Liver (tissue), 3 donors: ENCODE results near the gene EML5.

Experiments
- EGR1 ChIP-seq, 2 donors: IDR thresholded peaks; 2 replicates each; pipeline ENCODE4 v1.6.1; 2016 to 2018; ENCODE audit warnings: antibody characterized with exemption in 2 of 2, low read depth in 2 of 2
- FOXA1 ChIP-seq: IDR thresholded peaks from 2 replicates; pipeline ENCODE4 v1.6.1; 2016; ENCODE audit warnings: antibody characterized with exemption
- GABPA ChIP-seq, 2 donors: IDR thresholded peaks in 1 of 2; conservative IDR thresholded peaks in 1 of 2; 2 replicates each; pipeline ENCODE4 v1.6.1; 2016; ENCODE audit warnings: antibody characterized with exemption in 2 of 2, mild to moderate bottlenecking in 1 of 2, moderate library complexity in 1 of 2
- RAD21 ChIP-seq, 2 donors: IDR thresholded peaks; 2 replicates each; pipeline ENCODE4 v1.6.1; 2016; ENCODE audit warnings: antibody characterized with exemption in 2 of 2, mild to moderate bottlenecking in 2 of 2
- SP1 ChIP-seq: IDR thresholded peaks from 2 replicates; pipeline ENCODE4 v1.6.1; 2018; ENCODE audit warnings: antibody characterized with exemption, mild to moderate bottlenecking
- TAF1 ChIP-seq: conservative IDR thresholded peaks from 2 replicates; pipeline ENCODE4 v1.6.1; 2016; ENCODE audit warnings: antibody characterized with exemption, mild to moderate bottlenecking
- YY1 ChIP-seq: IDR thresholded peaks from 2 replicates; pipeline ENCODE4 v1.6.1; 2016; ENCODE audit warnings: antibody characterized with exemption, mild to moderate bottlenecking
- TF ChIP-seq, protein P1 (sequence below): IDR thresholded peaks from 2 replicates; pipeline ENCODE4 v1.6.1; 2016; ENCODE audit warnings: antibody characterized with exemption, mild to moderate bottlenecking
- TF ChIP-seq, protein P2 (sequence below): fragments of 150-350 bp; IDR thresholded peaks from 2 replicates; pipeline ENCODE4 v1.5.1; 2017; ENCODE audit warnings: improper control_type of control experiment, low read depth, low read length; ENCODE audit not compliant: missing input control
- TF ChIP-seq, protein P3 (sequence below): IDR thresholded peaks from 2 replicates; pipeline ENCODE4 v1.6.1; 2016; ENCODE audit warnings: antibody characterized with exemption
- TF ChIP-seq, protein P4 (sequence below): IDR thresholded peaks from 2 replicates; pipeline ENCODE4 v1.6.1; 2016; ENCODE audit warnings: antibody characterized with exemption
- donor health status: healthy.
- donor health status: healthy.

DNA sequence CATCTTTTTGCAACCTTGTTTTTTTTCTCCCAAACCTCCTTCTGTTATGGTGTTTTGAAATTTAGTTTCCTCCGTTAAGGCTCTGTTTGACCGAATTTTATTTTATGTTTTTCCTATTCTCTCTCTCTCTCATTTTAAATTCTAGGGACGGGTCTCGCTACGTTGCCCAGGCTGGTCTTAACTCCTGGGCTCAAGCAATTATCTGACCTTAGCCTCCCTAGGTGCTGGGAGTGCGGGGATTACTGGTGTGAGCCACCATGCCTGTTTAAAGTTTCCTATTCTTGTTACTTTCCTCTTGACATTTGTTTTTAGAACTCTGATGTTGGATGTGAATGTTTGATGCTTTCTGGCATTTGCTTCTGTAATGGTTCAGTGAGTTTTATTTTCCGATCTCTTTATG, 228.9 kb downstream of the EML5 start:
- TF ChIP-seq YY1 (no peak), GABPA (IDR thresholded peaks at IDR 0.05 in 1 of 2, conservative IDR thresholded peaks at IDR 0.05 in 1 of 2) (no peak), RAD21 (IDR thresholded peaks at IDR 0.05) (no peak), FOXA1 (no peak), SP1 (no peak), TAF1 (no peak), EGR1 (IDR thresholded peaks at IDR 0.05; ENCODE audit: low read depth in 2 of 2) (no peak)
- TF ChIP-seq, protein P1, sequence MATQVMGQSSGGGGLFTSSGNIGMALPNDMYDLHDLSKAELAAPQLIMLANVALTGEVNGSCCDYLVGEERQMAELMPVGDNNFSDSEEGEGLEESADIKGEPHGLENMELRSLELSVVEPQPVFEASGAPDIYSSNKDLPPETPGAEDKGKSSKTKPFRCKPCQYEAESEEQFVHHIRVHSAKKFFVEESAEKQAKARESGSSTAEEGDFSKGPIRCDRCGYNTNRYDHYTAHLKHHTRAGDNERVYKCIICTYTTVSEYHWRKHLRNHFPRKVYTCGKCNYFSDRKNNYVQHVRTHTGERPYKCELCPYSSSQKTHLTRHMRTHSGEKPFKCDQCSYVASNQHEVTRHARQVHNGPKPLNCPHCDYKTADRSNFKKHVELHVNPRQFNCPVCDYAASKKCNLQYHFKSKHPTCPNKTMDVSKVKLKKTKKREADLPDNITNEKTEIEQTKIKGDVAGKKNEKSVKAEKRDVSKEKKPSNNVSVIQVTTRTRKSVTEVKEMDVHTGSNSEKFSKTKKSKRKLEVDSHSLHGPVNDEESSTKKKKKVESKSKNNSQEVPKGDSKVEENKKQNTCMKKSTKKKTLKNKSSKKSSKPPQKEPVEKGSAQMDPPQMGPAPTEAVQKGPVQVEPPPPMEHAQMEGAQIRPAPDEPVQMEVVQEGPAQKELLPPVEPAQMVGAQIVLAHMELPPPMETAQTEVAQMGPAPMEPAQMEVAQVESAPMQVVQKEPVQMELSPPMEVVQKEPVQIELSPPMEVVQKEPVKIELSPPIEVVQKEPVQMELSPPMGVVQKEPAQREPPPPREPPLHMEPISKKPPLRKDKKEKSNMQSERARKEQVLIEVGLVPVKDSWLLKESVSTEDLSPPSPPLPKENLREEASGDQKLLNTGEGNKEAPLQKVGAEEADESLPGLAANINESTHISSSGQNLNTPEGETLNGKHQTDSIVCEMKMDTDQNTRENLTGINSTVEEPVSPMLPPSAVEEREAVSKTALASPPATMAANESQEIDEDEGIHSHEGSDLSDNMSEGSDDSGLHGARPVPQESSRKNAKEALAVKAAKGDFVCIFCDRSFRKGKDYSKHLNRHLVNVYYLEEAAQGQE, result no peak
- TF ChIP-seq, protein P2, sequence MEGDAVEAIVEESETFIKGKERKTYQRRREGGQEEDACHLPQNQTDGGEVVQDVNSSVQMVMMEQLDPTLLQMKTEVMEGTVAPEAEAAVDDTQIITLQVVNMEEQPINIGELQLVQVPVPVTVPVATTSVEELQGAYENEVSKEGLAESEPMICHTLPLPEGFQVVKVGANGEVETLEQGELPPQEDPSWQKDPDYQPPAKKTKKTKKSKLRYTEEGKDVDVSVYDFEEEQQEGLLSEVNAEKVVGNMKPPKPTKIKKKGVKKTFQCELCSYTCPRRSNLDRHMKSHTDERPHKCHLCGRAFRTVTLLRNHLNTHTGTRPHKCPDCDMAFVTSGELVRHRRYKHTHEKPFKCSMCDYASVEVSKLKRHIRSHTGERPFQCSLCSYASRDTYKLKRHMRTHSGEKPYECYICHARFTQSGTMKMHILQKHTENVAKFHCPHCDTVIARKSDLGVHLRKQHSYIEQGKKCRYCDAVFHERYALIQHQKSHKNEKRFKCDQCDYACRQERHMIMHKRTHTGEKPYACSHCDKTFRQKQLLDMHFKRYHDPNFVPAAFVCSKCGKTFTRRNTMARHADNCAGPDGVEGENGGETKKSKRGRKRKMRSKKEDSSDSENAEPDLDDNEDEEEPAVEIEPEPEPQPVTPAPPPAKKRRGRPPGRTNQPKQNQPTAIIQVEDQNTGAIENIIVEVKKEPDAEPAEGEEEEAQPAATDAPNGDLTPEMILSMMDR, result no peak
- TF ChIP-seq, protein P3, sequence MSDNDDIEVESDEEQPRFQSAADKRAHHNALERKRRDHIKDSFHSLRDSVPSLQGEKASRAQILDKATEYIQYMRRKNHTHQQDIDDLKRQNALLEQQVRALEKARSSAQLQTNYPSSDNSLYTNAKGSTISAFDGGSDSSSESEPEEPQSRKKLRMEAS, result no peak
- TF ChIP-seq, protein P4, sequence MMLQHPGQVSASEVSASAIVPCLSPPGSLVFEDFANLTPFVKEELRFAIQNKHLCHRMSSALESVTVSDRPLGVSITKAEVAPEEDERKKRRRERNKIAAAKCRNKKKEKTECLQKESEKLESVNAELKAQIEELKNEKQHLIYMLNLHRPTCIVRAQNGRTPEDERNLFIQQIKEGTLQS, result no peak
